Thyroid gland (tissue), 4 donors: Measurements from ENCODE around the gene HADHA. TPM values are rescaled to one million over a fixed set of nuclear protein-coding genes. Genes with fewer than 3 reads are reported as not detected.

Source experiments
- DNase-seq, 2 donors: peaks; one replicate each; pipeline ENCODE4 v3.0.0-alpha.2; 2019
- H3K27ac ChIP-seq, 3 donors: fragments of 200-600 bp; sonication (generic); 1 replicate in 2 of 3; 2 replicates in 1 of 3; pipeline ENCODE4 v1.5.1; 2016 to 2019; ENCODE audit warnings: mild to moderate bottlenecking in 1 of 3, moderate library complexity in 1 of 3
- H3K27me3 ChIP-seq: fragments of 200-600 bp; sonication (generic); one replicate; pipeline ENCODE4 v1.5.1; 2019
- H3K36me3 ChIP-seq, 2 donors: fragments of 200-600 bp; sonication (generic); one replicate each; pipeline ENCODE4 v1.5.1; 2016 to 2019
- H3K4me1 ChIP-seq, 2 donors: fragments of 200-600 bp; sonication (generic); one replicate each; pipeline ENCODE4 v1.5.1; 2017 to 2019
- H3K4me3 ChIP-seq, 3 donors: fragments of 200-600 bp; sonication (generic); replicated peaks in 1 of 3; 1 replicate in 2 of 3; 2 replicates in 1 of 3; pipeline ENCODE4 v1.5.1; 2016; ENCODE audit warnings: mild to moderate bottlenecking in 1 of 3
- H3K9me3 ChIP-seq: fragments of 200-600 bp; sonication (generic); one replicate; pipeline ENCODE4 v1.5.1; 2017
- POLR2A ChIP-seq, 2 donors: fragments of 450-650 bp; IDR thresholded peaks; one replicate each; pipeline ENCODE4 v1.6.1; 2017; ENCODE audit warnings: antibody characterized with exemption in 2 of 2, mild to moderate bottlenecking in 2 of 2, moderate library complexity in 1 of 2
- WGBS, 2 donors: methylation state at CpG; one replicate each; pipeline ENCODE4 v1.1.5; 2017; 5-methylcytosine and 5-hydroxymethylcytosine counted together
- intact Hi-C: fragments of 100-400 bp; cut with DNase I; formaldehyde crosslinking; loops from one replicate; pipeline ENCODE4 v1.15.1; 2023
- total RNA-seq, 4 donors: library from RNA; depleted of rRNA; stranded (reverse); fragments of >200 nt; gene quantifications; one replicate each; pipeline ENCODE4 v1.2.3, GENCODE V29; 2016
- TF ChIP-seq, protein P1 (sequence below), 6 experiments: fragments of 200-600 bp in 3 of 6; fragments of 450-650 bp in 3 of 6; sonication (generic) in 3 of 6; IDR thresholded peaks; one replicate each; pipeline ENCODE4 v1.5.1; 2016 to 2019; ENCODE audit warnings: antibody characterized with exemption in 6 of 6, mild to moderate bottlenecking in 2 of 6, inconsistent platforms in 1 of 6, moderate library complexity in 1 of 6

HADHA gene
- total RNA-seq, 4 donors from 2014 or later = 113 to 149 (median 140) TPM

DNA sequence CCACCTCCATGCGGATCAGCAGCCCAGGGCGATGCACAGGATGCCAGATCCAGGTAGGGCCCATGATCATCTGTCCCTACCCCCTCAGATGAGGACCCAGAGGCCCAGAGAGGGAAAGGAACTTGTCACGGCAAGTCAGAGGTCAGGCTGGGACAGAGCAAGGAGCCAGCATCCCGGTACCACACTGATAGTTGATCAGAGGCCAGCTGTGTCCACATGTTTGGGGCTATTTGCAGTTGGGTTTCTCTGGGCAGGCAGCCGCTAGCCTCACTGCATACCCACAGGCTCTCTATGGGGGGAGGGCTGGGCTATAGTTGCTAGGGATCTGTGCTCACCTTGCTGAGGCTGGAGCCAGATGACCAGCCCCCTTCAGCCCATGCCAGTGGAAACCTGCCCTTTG lies 62.0 kb downstream of the HADHA start:
- Histone ChIP-seq H3K9me3 (no peaks in the 10 kb centered on the region), H3K27me3 (no peaks in the 10 kb centered on the region), H3K4me1 (peaks cover 8 to 22% of the 10 kb centered on the region in 2 donors), H3K36me3 (no peaks in the 10 kb centered on the region), H3K4me3 (no peak overlapping the region), H3K27ac (no peak overlapping the region)
- intact Hi-C loops = no loop called here
- WGBS, 2 donors = 84 to 86% methylated on average over 4 to 5 of the region's 5 CpGs
- DNase-seq = no peak
- no peak for TF ChIP-seq POLR2A (IDR thresholded peaks at IDR 0.05)
- TF ChIP-seq, protein P1, sequence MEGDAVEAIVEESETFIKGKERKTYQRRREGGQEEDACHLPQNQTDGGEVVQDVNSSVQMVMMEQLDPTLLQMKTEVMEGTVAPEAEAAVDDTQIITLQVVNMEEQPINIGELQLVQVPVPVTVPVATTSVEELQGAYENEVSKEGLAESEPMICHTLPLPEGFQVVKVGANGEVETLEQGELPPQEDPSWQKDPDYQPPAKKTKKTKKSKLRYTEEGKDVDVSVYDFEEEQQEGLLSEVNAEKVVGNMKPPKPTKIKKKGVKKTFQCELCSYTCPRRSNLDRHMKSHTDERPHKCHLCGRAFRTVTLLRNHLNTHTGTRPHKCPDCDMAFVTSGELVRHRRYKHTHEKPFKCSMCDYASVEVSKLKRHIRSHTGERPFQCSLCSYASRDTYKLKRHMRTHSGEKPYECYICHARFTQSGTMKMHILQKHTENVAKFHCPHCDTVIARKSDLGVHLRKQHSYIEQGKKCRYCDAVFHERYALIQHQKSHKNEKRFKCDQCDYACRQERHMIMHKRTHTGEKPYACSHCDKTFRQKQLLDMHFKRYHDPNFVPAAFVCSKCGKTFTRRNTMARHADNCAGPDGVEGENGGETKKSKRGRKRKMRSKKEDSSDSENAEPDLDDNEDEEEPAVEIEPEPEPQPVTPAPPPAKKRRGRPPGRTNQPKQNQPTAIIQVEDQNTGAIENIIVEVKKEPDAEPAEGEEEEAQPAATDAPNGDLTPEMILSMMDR (IDR thresholded peaks at IDR 0.05) = no peak

DNA sequence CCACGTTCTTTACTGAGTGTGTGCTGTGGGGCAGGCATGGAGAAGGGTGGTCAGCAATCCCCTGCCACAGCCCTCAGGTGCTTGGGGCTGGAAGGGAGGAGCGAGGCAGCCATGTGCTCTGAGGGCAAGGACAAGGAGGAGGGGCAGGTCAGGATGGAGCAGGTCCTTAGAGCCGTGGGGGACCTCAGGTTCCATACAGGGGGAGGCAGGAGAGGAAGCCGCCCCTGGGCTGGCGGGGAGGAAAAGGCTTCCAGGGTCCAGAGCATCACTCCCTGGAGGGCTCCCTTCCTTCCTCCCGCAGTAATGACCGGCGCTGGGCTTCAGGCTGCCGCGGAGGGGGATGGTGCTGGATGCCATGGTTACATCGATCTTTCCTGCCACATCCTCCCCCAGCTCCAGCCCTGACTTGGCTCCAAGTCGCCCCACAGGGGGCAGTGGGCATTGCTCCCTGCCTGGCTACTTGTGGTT lies 65.0 kb downstream of the HADHA start:
- Histone ChIP-seq H3K27me3 (no peaks in the 10 kb centered on the region), H3K36me3 (no peaks in the 10 kb centered on the region), H3K4me1 (peaks cover 8 to 14% of the 10 kb centered on the region in 2 donors), H3K9me3 (no peaks in the 10 kb centered on the region), H3K4me3 (peak overlapping the region in 1 of 3 donors; percentile 45), H3K27ac (no peak overlapping the region)
- intact Hi-C loops = loop anchor here (10.0 kb wide), 1 partner anchor 145 kb away; no protein-coding TSS in a partner anchor
- no peak for DNase-seq
- WGBS, 2 donors = 0 to 17% methylated on average over 1 to 12 of the region's 12 CpGs
- TF ChIP-seq, protein P1 (IDR thresholded peaks at IDR 0.05) = no peak
- no peak for TF ChIP-seq POLR2A (IDR thresholded peaks at IDR 0.05)

DNA sequence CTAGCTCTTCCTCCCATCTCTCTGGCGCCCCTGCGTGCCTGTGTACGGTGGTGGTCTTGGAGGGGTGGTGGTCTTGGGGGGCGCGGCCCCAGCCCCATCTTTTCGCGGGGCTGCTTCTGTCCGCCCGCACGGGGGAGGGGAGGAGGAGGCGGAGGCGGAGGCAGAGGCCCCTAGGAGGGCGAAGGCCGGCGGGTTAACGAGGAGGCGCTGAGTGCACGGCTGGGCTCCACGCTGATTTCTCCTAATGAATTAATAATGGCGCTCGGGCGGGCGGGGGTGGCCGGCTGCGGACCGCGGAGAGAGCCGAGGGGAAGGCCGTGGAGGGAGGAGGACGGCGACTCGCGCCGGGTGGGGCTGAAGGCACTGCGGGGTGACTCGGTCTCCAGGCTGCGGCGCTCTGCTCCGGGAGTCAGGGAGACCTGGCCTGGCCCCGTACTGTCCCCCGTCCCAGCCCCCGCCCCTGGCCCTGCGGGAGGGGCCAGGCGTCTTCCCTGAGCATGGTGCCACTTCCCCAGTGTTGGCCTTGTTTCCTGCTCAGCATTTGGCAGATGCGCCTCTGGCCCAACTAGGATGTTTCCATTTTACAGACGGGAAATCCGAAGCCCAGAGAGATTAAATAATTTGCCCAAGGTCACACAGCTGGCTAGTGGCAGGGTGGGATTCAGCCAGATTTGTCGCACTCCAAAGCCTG lies 65.5 kb downstream of the HADHA start:
- peaks cover 2% of the 10 kb centered on the region for H3K27me3 ChIP-seq
- 7 to 8% methylated on average over 19 to 26 of the region's 48 CpGs for WGBS, 2 donors
- H3K27ac ChIP-seq = no peak overlapping the region
- peak in 1 of 2 donors; percentile 19 for DNase-seq
- peaks cover 11 to 15% of the 10 kb centered on the region in 2 donors for H3K4me1 ChIP-seq
- TF ChIP-seq, protein P1 (IDR thresholded peaks at IDR 0.05) = no peak
- no peak for TF ChIP-seq POLR2A (IDR thresholded peaks at IDR 0.05)
- no peaks in the 10 kb centered on the region for H3K36me3 ChIP-seq
- H3K4me3 ChIP-seq = peak overlapping the region in 1 of 3 donors; percentile 45
- intact Hi-C loops = loop anchor here (10.0 kb wide), 1 partner anchor 146 kb away; no protein-coding TSS in a partner anchor
- H3K9me3 ChIP-seq = no peaks in the 10 kb centered on the region

DNA sequence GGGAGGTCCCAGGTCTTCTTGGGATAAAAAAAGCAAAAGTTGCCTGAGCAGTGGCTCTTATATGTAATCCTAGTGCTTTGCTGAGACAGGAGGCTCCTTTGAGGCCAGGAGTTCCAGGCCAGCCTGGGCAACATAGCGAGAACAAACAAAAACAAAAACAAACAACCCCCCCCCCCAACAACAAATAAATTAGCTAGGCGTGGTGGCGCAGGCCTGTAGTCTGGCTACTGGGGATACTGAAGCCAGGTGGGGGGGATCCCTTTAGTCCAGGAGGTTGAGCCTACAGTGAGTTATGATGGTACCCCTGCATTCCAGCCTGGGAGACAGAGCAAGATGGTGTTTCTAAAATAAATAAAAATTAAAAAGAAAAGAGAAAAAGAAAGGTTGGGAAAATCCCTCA lies 66.2 kb downstream of the HADHA start:
- Histone ChIP-seq H3K36me3 (no peaks in the 10 kb centered on the region), H3K4me3 (peak overlapping the region in 1 of 3 donors; percentile 45), H3K27ac (no peak overlapping the region), H3K9me3 (no peaks in the 10 kb centered on the region), H3K27me3 (peaks cover 8% of the 10 kb centered on the region), H3K4me1 (peaks cover 18 to 21% of the 10 kb centered on the region in 2 donors)
- DNase-seq = no peak
- 97 to 98% methylated on average over 3 of the region's 3 CpGs for WGBS, 2 donors
- TF ChIP-seq, protein P1 (IDR thresholded peaks at IDR 0.05) = no peak
- no peak for TF ChIP-seq POLR2A (IDR thresholded peaks at IDR 0.05)
- intact Hi-C loops = loop anchor here (10.0 kb wide), 1 partner anchor 147 kb away; no protein-coding TSS in a partner anchor

DNA sequence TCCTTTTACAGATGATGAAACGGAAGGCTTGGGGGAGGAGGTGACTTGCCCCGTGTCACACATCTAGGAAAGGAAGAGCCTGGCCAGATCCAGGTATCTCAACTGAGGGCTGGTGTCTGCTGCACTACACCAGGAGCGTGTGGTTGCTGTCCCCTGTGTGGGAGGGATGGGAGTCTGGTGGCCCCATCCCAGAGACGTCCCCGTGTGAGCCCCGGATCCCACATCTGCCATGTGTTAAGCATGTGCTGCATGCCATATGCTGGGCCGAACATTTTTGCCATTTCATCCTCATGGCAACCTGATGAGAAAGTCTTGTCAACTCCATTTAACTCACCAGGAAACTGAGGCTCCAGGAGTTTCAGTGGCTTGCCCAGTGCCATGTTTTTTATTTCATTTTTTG lies 67.3 kb downstream of the HADHA start:
- DNase-seq = no peak
- Histone ChIP-seq H3K9me3 (no peaks in the 10 kb centered on the region), H3K27me3 (peaks cover 10% of the 10 kb centered on the region), H3K4me1 (peaks cover 20 to 27% of the 10 kb centered on the region in 2 donors), H3K4me3 (no peak overlapping the region), H3K27ac (no peak overlapping the region), H3K36me3 (no peaks in the 10 kb centered on the region)
- intact Hi-C loops = loop anchor here (10.0 kb wide), 1 partner anchor 148 kb away; no protein-coding TSS in a partner anchor
- 86 to 97% methylated on average over 7 of the region's 7 CpGs for WGBS, 2 donors
- TF ChIP-seq POLR2A (IDR thresholded peaks at IDR 0.05) = no peak
- TF ChIP-seq, protein P1 (IDR thresholded peaks at IDR 0.05) = no peak
